Liver (tissue), 9 donors: ENCODE data around the gene FANCL. TPM values are rescaled to one million over a fixed set of nuclear protein-coding genes. Genes with fewer than 3 reads are reported as not detected.
"Not testable (repeated sequence)": the region's sequence is repeated elsewhere in the genome, so short reads cannot be mapped to it uniquely, and the experiment has no call there.

Experiments
- DNase-seq: peaks from one replicate; pipeline ENCODE4 v3.0.0-alpha.2; 2017; ENCODE audit warnings: low spot score
- H3K27ac ChIP-seq, 2 donors: one replicate each; pipeline ENCODE4 v1.7.0; 2013; ENCODE audit warnings: inconsistent platforms in 2 of 2, low read length in 2 of 2, control low read depth in 1 of 2, low read depth in 1 of 2, mild to moderate bottlenecking in 1 of 2
- H3K27me3 ChIP-seq, 4 donors: one replicate each; pipeline versions ENCODE4 v1.6.1 to v1.7.0; 2013; ENCODE audit warnings: low read length in 3 of 4, inconsistent platforms in 1 of 4, mild to moderate bottlenecking in 1 of 4, moderate library complexity in 1 of 4; ENCODE audit not compliant: control insufficient read depth in 4 of 4, insufficient read depth in 4 of 4
- H3K36me3 ChIP-seq, 4 donors: one replicate each; pipeline versions ENCODE4 v1.6.1 to v1.7.0; 2013; ENCODE audit warnings: low read length in 3 of 4, mild to moderate bottlenecking in 3 of 4, low read depth in 1 of 4, moderate library complexity in 1 of 4; ENCODE audit not compliant: control insufficient read depth in 4 of 4, insufficient read depth in 3 of 4
- H3K4me1 ChIP-seq, 4 donors: one replicate each; pipeline versions ENCODE4 v1.6.1 to v1.7.0; 2013; ENCODE audit warnings: low read length in 3 of 4, mild to moderate bottlenecking in 3 of 4, moderate library complexity in 1 of 4; ENCODE audit not compliant: control insufficient read depth in 4 of 4, insufficient read depth in 4 of 4
- H3K4me3 ChIP-seq, 3 donors: one replicate each; pipeline versions ENCODE4 v1.6.1 to v1.7.0; 2013; ENCODE audit warnings: low read length in 3 of 3, control low read depth in 1 of 3, low read depth in 1 of 3, mild to moderate bottlenecking in 1 of 3
- H3K9ac ChIP-seq, 2 donors: one replicate each; pipeline ENCODE4 v1.7.0; 2013; ENCODE audit warnings: low read length in 2 of 2, mild to moderate bottlenecking in 2 of 2, moderate library complexity in 2 of 2, control low read depth in 1 of 2, low read depth in 1 of 2
- H3K9me3 ChIP-seq, 4 donors: one replicate each; pipeline versions ENCODE4 v1.6.1 to v1.7.0; 2013; ENCODE audit warnings: low read length in 3 of 4; ENCODE audit not compliant: control insufficient read depth in 4 of 4
- ATF3 ChIP-seq: IDR thresholded peaks from 2 replicates; pipeline ENCODE4 v1.6.1; 2016; ENCODE audit warnings: antibody characterized with exemption
- CTCF ChIP-seq: fragments of 150-350 bp; IDR thresholded peaks from 2 replicates; pipeline ENCODE4 v1.5.1; 2017; ENCODE audit warnings: improper control_type of control experiment, low read depth, low read length; ENCODE audit not compliant: missing input control
- EGR1 ChIP-seq, 2 donors: IDR thresholded peaks; 2 replicates each; pipeline ENCODE4 v1.6.1; 2016 to 2018; ENCODE audit warnings: antibody characterized with exemption in 2 of 2, low read depth in 2 of 2
- FOXA1 ChIP-seq: IDR thresholded peaks from 2 replicates; pipeline ENCODE4 v1.6.1; 2016; ENCODE audit warnings: antibody characterized with exemption
- FOXA2 ChIP-seq: IDR thresholded peaks from 2 replicates; pipeline ENCODE4 v1.6.1; 2016; ENCODE audit warnings: antibody characterized with exemption
- GABPA ChIP-seq, 2 donors: IDR thresholded peaks in 1 of 2; conservative IDR thresholded peaks in 1 of 2; 2 replicates each; pipeline ENCODE4 v1.6.1; 2016; ENCODE audit warnings: antibody characterized with exemption in 2 of 2, mild to moderate bottlenecking in 1 of 2, moderate library complexity in 1 of 2
- HNF4A ChIP-seq, 2 donors: conservative IDR thresholded peaks; 2 replicates each; pipeline ENCODE4 v1.6.1; 2016; ENCODE audit warnings: antibody characterized with exemption in 2 of 2, mild to moderate bottlenecking in 2 of 2
- HNF4G ChIP-seq: IDR thresholded peaks from 2 replicates; pipeline ENCODE4 v1.6.1; 2016; ENCODE audit warnings: antibody characterized with exemption
- JUND ChIP-seq, 2 donors: IDR thresholded peaks; 2 replicates each; pipeline ENCODE4 v1.6.1; 2016; ENCODE audit warnings: antibody characterized with exemption in 2 of 2
- MAX ChIP-seq: IDR thresholded peaks from 2 replicates; pipeline ENCODE4 v1.6.1; 2016; ENCODE audit warnings: antibody characterized with exemption
- NR2F2 ChIP-seq: IDR thresholded peaks from 2 replicates; pipeline ENCODE4 v1.6.1; 2016; ENCODE audit warnings: antibody characterized with exemption
- RAD21 ChIP-seq, 2 donors: IDR thresholded peaks; 2 replicates each; pipeline ENCODE4 v1.6.1; 2016; ENCODE audit warnings: antibody characterized with exemption in 2 of 2, mild to moderate bottlenecking in 2 of 2
- REST ChIP-seq: IDR thresholded peaks from 2 replicates; pipeline ENCODE4 v1.6.1; 2016; ENCODE audit warnings: antibody characterized with exemption, mild to moderate bottlenecking
- RXRA ChIP-seq, 2 donors: IDR thresholded peaks; 2 replicates each; pipeline ENCODE4 v1.6.1; 2017 to 2018; ENCODE audit warnings: antibody characterized with exemption in 2 of 2, mild to moderate bottlenecking in 1 of 2
- SP1 ChIP-seq: IDR thresholded peaks from 2 replicates; pipeline ENCODE4 v1.6.1; 2018; ENCODE audit warnings: antibody characterized with exemption, mild to moderate bottlenecking
- TAF1 ChIP-seq: conservative IDR thresholded peaks from 2 replicates; pipeline ENCODE4 v1.6.1; 2016; ENCODE audit warnings: antibody characterized with exemption, mild to moderate bottlenecking
- YY1 ChIP-seq: IDR thresholded peaks from 2 replicates; pipeline ENCODE4 v1.6.1; 2016; ENCODE audit warnings: antibody characterized with exemption, mild to moderate bottlenecking
- ZBTB33 ChIP-seq: IDR thresholded peaks from 2 replicates; pipeline ENCODE4 v1.6.1; 2016; ENCODE audit warnings: antibody characterized with exemption
- WGBS: extraction: QIAGEN DNeasy Blood & Tissue Kit; methylation state at CpG from one replicate; pipeline ENCODE4 v1.1.7; 2013; 5-methylcytosine and 5-hydroxymethylcytosine counted together
- polyA plus RNA-seq, 2 donors: library from polyadenylated mRNA; stranded (reverse) in 1 of 2; unstranded in 1 of 2; fragments of 200-250 nt in 1 of 2; fragments of >200 nt in 1 of 2; fragmentation: Nextera tagmentation in 1 of 2; extraction: Ambion mirVana in 1 of 2; gene quantifications; one replicate each; pipeline versions ENCODE4 v1.2.1 to v1.2.3, GENCODE V29; 2013 to 2015
- total RNA-seq, 2 donors: library from RNA; depleted of rRNA; stranded (reverse); fragments of >200 nt; gene quantifications; one replicate each; pipeline ENCODE4 v1.2.3, GENCODE V29; 2014
- donor health status: healthy.
- donor health status: healthy.
- donor health status: healthy.
- donor health status: healthy.
- donor health status: healthy.

Gene FANCL
- total and polyA plus RNA-seq, 4 donors: 4.2 to 26.1 (median 16.4) TPM

GRCh38 chr2:58289029-58289428 is 47.9 kb upstream of the FANCL start:
- no peaks in the 10 kb centered on the region for H3K9me3 ChIP-seq
- H3K27me3 ChIP-seq: no peaks in the 10 kb centered on the region
- no peaks in the 10 kb centered on the region for H3K36me3 ChIP-seq
- no peak overlapping the region for H3K9ac ChIP-seq
- no peak for DNase-seq
- 77% methylated on average over 3 of the region's 3 CpGs for WGBS
- H3K4me3 ChIP-seq: no peak overlapping the region
- no peaks in the 10 kb centered on the region for H3K4me1 ChIP-seq
- no peak for TF ChIP-seq NR2F2
- no peak for TF ChIP-seq RAD21 (IDR thresholded peaks at IDR 0.05)
- TF ChIP-seq FOXA2: no peak
- no peak for TF ChIP-seq ATF3
- TF ChIP-seq RXRA (IDR thresholded peaks at IDR 0.05): no peak
- no peak for TF ChIP-seq HNF4G
- no peak for TF ChIP-seq JUND (IDR thresholded peaks at IDR 0.05)
- no peak for TF ChIP-seq HNF4A (conservative IDR thresholded peaks at IDR 0.05)
- no peak for TF ChIP-seq SP1
- H3K27ac ChIP-seq: no peak overlapping the region

- H3K4me3 ChIP-seq: no peak overlapping the region
- no peaks in the 10 kb centered on the region for H3K27me3 ChIP-seq
- no peaks in the 10 kb centered on the region for H3K36me3 ChIP-seq
- H3K9me3 ChIP-seq: no peaks in the 10 kb centered on the region
- H3K27ac ChIP-seq: no peak overlapping the region
- no peaks in the 10 kb centered on the region for H3K4me1 ChIP-seq
- no peak for TF ChIP-seq GABPA (IDR thresholded peaks at IDR 0.05 in 1 of 2, conservative IDR thresholded peaks at IDR 0.05 in 1 of 2)
- no peak for TF ChIP-seq HNF4G
- no peak for TF ChIP-seq EGR1 (IDR thresholded peaks at IDR 0.05; ENCODE audit: low read depth in 2 of 2)
- no peak for TF ChIP-seq HNF4A (conservative IDR thresholded peaks at IDR 0.05)
- no peak for TF ChIP-seq CTCF
- no peak for TF ChIP-seq ZBTB33
- TF ChIP-seq FOXA1: no peak
- no peak for TF ChIP-seq REST
- TF ChIP-seq YY1: no peak
- no peak for TF ChIP-seq MAX
- no peak for TF ChIP-seq RXRA (IDR thresholded peaks at IDR 0.05)
- TF ChIP-seq SP1: no peak
- TF ChIP-seq RAD21 (IDR thresholded peaks at IDR 0.05): no peak
- TF ChIP-seq ATF3: no peak
- no peak for TF ChIP-seq TAF1
- no peak for TF ChIP-seq FOXA2
- no peak for TF ChIP-seq NR2F2
- no peak for TF ChIP-seq JUND (IDR thresholded peaks at IDR 0.05)
- no peak overlapping the region for H3K9ac ChIP-seq
- DNase-seq: no peak
Observed at GRCh38 chr2:58283931-58284330, 42.8 kb upstream of the FANCL start.

GRCh38 chr2:58275144-58275543 is 34.0 kb upstream of the FANCL start:
- H3K36me3 ChIP-seq, H3K4me3 ChIP-seq, DNase-seq, H3K9me3 ChIP-seq, H3K4me1 ChIP-seq, H3K27me3 ChIP-seq, H3K9ac ChIP-seq, H3K27ac ChIP-seq: not testable (repeated sequence)
- 88% methylated on average over 3 of the region's 3 CpGs for WGBS
